ENCODE measurements around the gene HMX1. TPM values are rescaled to one million over a fixed set of nuclear protein-coding genes. Genes with fewer than 3 reads are reported as not detected.

Gene HMX1
- total and polyA plus RNA-seq, 2 experiments from 2014 or later = not detected

DNA sequence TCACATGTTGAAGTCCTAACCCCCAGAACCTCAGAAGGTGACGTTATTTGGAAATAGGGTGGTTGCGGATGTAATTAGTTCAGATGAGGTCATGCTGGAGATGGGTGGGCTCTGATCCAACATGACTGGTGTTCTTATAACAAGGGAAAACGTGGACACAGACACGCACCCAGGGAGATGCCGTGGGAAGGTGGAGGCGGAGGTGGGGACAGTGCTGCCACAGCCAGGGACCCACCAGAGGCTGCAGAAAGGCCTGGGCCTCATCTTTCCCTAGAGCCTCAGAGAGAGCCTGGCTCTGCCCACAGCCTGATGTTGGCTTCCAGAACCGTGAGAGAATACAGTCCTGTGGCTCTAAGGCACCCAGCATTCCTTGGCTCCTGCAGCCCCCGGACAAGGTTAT lies 7.9 kb upstream of the HMX1 start:
- H3K9me2 ChIP-seq (ENCODE audit: insufficient read depth) = no peaks in the 10 kb centered on the region
- DNase-seq = no peak
- H3K4me2 ChIP-seq (ENCODE audit: unreplicated experiment) = no peak overlapping the region
- TF ChIP-seq EZH2 (IDR thresholded peaks at IDR 0.05; ENCODE audit: insufficient read depth, poor library complexity, severe bottlenecking) (no peak), EZH2phosphoT487 (IDR thresholded peaks at IDR 0.05; ENCODE audit: insufficient read depth, low read depth) (no peak)
- no peaks in the 10 kb centered on the region for H3K9me3 ChIP-seq (ENCODE audit: low read depth)
- no peaks in the 10 kb centered on the region for H3K4me1 ChIP-seq (ENCODE audit: insufficient read depth)
- no peak overlapping the region for H2AFZ ChIP-seq
- no peaks in the 10 kb centered on the region for H3K36me3 ChIP-seq (ENCODE audit: low read depth)
- WGBS, 2 experiments (ENCODE audit: low coverage in 1 of 2, low lambda C conversion rate in 2 of 2, missing lambda C conversion rate in 2 of 2) = 56 to 61% methylated on average over 8 of the region's 8 CpGs
- no peak overlapping the region for H3K27ac ChIP-seq
- no peaks in the 10 kb centered on the region for H4K20me1 ChIP-seq (ENCODE audit: insufficient read depth)
- H3K4me3 ChIP-seq = no peak overlapping the region
- H3F3A ChIP-seq (ENCODE audit: insufficient read depth) = no peaks in the 10 kb centered on the region
- no peaks in the 10 kb centered on the region for H3K79me2 ChIP-seq (ENCODE audit: insufficient read depth)
- peaks cover 48% of the 10 kb centered on the region for H3K27me3 ChIP-seq (replicated peaks; ENCODE audit: insufficient read depth)
- in situ Hi-C loops (cut with MboI) = no loop called here
- H3K9ac ChIP-seq = no peak overlapping the region

DNA sequence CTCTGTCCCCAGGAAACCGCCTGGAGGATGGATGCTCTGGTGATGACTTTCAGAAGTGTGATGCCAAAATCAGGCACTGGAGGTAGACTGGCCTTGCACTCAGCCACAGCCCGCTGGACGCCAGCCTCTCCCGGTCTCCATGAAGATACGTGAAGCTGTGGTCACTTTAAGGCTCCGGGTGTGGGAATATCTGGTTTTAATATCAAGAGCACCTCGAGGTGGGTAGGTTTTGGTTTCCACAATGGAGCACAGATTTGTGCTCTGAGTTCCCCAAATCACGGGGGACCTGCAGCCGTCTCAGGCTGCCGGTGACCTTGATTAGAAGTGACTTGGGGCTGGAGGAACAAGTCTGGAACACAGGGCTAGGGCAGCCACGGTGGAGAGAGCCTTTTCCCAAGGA lies 6.8 kb upstream of the HMX1 start:
- no peaks in the 10 kb centered on the region for H4K20me1 ChIP-seq (ENCODE audit: insufficient read depth)
- no peak overlapping the region for H3K4me3 ChIP-seq
- H3K9ac ChIP-seq = no peak overlapping the region
- no peaks in the 10 kb centered on the region for H3K36me3 ChIP-seq (ENCODE audit: low read depth)
- WGBS, 2 experiments (ENCODE audit: low coverage in 1 of 2, low lambda C conversion rate in 2 of 2, missing lambda C conversion rate in 2 of 2) = 22 to 28% methylated on average over 11 of the region's 11 CpGs
- no peaks in the 10 kb centered on the region for H3K4me1 ChIP-seq (ENCODE audit: insufficient read depth)
- H3K27ac ChIP-seq = no peak overlapping the region
- no peaks in the 10 kb centered on the region for H3K9me2 ChIP-seq (ENCODE audit: insufficient read depth)
- H3K4me2 ChIP-seq (ENCODE audit: unreplicated experiment) = no peak overlapping the region
- H2AFZ ChIP-seq = no peak overlapping the region
- no peaks in the 10 kb centered on the region for H3F3A ChIP-seq (ENCODE audit: insufficient read depth)
- H3K9me3 ChIP-seq (ENCODE audit: low read depth) = no peaks in the 10 kb centered on the region
- peaks cover 54% of the 10 kb centered on the region for H3K27me3 ChIP-seq (replicated peaks; ENCODE audit: insufficient read depth)
- in situ Hi-C loops (cut with MboI) = no loop called here
- H3K79me2 ChIP-seq (ENCODE audit: insufficient read depth) = no peaks in the 10 kb centered on the region
- no peak for TF ChIP-seq EZH2phosphoT487 (IDR thresholded peaks at IDR 0.05; ENCODE audit: insufficient read depth, low read depth)
- no peak for TF ChIP-seq EZH2 (IDR thresholded peaks at IDR 0.05; ENCODE audit: insufficient read depth, poor library complexity, severe bottlenecking)
- DNase-seq = no peak

DNA sequence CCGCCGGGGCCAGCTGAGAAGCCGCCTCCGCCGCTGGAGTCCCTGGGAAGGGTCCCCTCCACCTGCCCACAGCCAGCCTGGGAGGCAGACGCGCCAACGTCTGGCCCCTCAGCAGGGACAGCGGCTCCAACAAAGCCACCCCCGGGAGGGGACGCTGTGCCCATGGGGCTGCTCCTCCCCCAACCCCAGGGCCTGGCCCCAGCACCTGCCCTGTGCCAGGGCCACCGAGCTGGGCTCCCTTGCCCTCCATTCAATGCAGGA lies 6.1 kb upstream of the HMX1 start:
- no peak for DNase-seq
- WGBS, 2 experiments (ENCODE audit: low coverage in 1 of 2, low lambda C conversion rate in 2 of 2, missing lambda C conversion rate in 2 of 2) = 1 to 2% methylated on average over 11 to 12 of the region's 12 CpGs
- Histone ChIP-seq H3K27ac (no peak overlapping the region), H3K9me3 (ENCODE audit: low read depth) (no peaks in the 10 kb centered on the region), H4K20me1 (ENCODE audit: insufficient read depth) (no peaks in the 10 kb centered on the region), H3K4me2 (ENCODE audit: unreplicated experiment) (no peak overlapping the region), H3K9me2 (ENCODE audit: insufficient read depth) (no peaks in the 10 kb centered on the region), H3F3A (ENCODE audit: insufficient read depth) (no peaks in the 10 kb centered on the region), H2AFZ (no peak overlapping the region), H3K9ac (no peak overlapping the region), H3K36me3 (ENCODE audit: low read depth) (no peaks in the 10 kb centered on the region), H3K4me3 (no peak overlapping the region), H3K4me1 (ENCODE audit: insufficient read depth) (no peaks in the 10 kb centered on the region), H3K27me3 (replicated peaks; ENCODE audit: insufficient read depth) (peaks cover 58% of the 10 kb centered on the region), H3K79me2 (ENCODE audit: insufficient read depth) (no peaks in the 10 kb centered on the region)
- in situ Hi-C loops (cut with MboI) = no loop called here
- no peak for TF ChIP-seq EZH2 (IDR thresholded peaks at IDR 0.05; ENCODE audit: insufficient read depth, poor library complexity, severe bottlenecking)

DNA sequence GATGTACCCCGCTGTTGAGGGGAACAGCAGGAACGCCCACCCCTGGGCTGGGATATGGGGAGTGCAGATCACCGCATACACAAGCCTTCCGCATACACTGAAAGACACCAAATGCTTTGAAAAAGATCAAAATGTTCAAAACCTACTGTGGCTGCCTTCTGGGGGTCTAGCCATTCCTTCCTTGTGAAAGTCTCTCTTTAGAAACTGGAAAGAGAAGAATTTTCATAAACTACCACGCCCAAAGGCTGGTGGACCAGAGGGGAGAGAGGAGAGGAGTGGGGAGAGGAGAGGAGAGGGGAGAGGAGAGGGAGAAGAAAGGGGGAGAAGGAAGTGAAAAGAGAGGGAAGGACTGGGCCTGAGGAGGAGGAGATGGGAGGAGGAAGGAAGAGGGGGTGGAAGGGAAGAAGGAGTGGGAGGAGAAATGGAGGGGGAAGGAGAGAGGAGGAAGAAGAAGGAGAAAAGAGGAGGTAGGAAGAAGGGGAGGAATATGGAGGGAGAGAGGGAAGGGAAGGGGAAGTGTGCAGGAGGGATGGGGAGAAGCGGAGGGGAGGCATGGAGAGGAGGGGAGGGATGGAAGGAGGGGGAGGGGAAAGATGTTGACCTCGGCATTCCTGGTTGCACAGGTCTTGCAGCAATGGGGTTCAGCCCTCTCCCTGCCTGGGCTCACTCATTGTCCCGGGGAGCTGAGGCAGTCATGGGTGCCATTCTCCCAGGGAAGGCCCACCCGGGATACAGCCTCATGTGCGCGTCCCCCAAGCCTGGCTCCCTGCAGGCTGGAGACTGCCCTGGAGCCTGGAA lies 5.5 kb upstream of the HMX1 start:
- Histone ChIP-seq H3K9me3 (ENCODE audit: low read depth) (no peaks in the 10 kb centered on the region), H3K9ac (no peak overlapping the region), H3K36me3 (ENCODE audit: low read depth) (no peaks in the 10 kb centered on the region), H3K4me3 (no peak overlapping the region), H3K9me2 (ENCODE audit: insufficient read depth) (no peaks in the 10 kb centered on the region), H4K20me1 (ENCODE audit: insufficient read depth) (no peaks in the 10 kb centered on the region), H3K79me2 (ENCODE audit: insufficient read depth) (no peaks in the 10 kb centered on the region), H3K4me2 (ENCODE audit: unreplicated experiment) (no peak overlapping the region), H2AFZ (no peak overlapping the region), H3F3A (ENCODE audit: insufficient read depth) (no peaks in the 10 kb centered on the region), H3K27ac (no peak overlapping the region), H3K27me3 (replicated peaks; ENCODE audit: insufficient read depth) (peaks cover 64% of the 10 kb centered on the region), H3K4me1 (ENCODE audit: insufficient read depth) (no peaks in the 10 kb centered on the region)
- in situ Hi-C loops (cut with MboI) = no loop called here
- TF ChIP-seq EZH2phosphoT487 (IDR thresholded peaks at IDR 0.05; ENCODE audit: insufficient read depth, low read depth) = no peak
- no peak for TF ChIP-seq EZH2 (IDR thresholded peaks at IDR 0.05; ENCODE audit: insufficient read depth, poor library complexity, severe bottlenecking)
- DNase-seq = no peak
- WGBS, 2 experiments (ENCODE audit: low coverage in 1 of 2, low lambda C conversion rate in 2 of 2, missing lambda C conversion rate in 2 of 2) = 7 to 13% methylated on average over 8 to 10 of the region's 11 CpGs
